KOPT-K1 (cell line): ENCODE measurements around the gene DZIP1.
"Not testable (repeated sequence)": the region's sequence is repeated elsewhere in the genome, so short reads cannot be mapped to it uniquely, and the experiment has no call there.

Experiments
- H3K27ac ChIP-seq: fragments of 200-600 bp; sonication (generic); 2 replicates; pipeline ENCODE4 v1.5.1; 2016; ENCODE audit warnings: antibody characterized with exemption, mild to moderate bottlenecking, low read depth, low read length; ENCODE audit not compliant: poor library complexity, severe bottlenecking
- H3K36me3 ChIP-seq: fragments of 200-600 bp; sonication (generic); 2 replicates; pipeline ENCODE4 v1.5.1; 2017; ENCODE audit warnings: antibody characterized with exemption, mild to moderate bottlenecking, low read length, moderate library complexity; ENCODE audit not compliant: insufficient read depth
- H3K9me3 ChIP-seq: fragments of 200-600 bp; sonication (generic); 2 replicates; pipeline ENCODE4 v1.5.1; 2017; ENCODE audit warnings: antibody characterized with exemption, low read length, mild to moderate bottlenecking; ENCODE audit not compliant: insufficient read depth, poor library complexity, severe bottlenecking

Gene DZIP1

DNA sequence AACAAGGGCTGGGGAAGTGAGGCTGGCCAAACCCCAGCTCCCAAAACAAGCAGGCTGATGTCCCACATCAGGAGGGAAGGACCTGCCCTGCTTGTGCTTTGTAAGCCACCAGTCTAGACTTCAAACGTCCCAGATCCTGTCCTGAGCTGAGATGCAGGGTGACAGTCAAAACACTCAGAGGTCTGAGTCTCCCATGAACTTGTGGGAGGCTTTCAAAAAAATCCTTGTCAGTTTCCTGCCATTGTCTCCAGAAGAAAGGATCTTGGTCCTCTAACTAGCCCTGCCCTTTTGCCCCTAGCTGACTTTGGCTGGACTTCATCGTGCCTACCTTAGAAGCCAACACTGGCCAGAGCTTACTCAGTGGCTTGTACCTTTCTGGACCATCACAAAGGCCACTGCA lies 43.3 kb downstream of the DZIP1 start:
- H3K9me3 ChIP-seq: no peaks in the 10 kb centered on the region
- no peak overlapping the region for H3K27ac ChIP-seq
- H3K36me3 ChIP-seq: no peaks in the 10 kb centered on the region

DNA sequence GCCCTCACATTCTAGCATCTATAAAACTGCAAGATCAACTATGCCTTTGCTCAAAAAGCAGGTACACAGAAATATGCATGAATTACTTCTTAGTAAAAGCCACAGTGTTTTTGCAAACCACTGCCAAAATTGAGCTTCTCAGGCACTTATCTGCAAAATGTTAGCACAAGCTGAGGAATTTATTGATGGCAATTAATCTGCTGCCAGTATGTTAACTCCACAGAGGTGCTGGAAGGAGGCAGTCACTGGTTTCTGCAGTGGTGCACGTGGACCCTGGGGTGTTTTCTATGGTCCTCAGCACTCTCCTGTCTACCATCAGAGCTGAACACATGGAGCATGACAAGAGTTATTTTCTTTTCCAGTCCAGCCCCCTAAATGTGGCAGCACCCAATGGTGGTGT lies 47.8 kb downstream of the DZIP1 start:
- H3K9me3 ChIP-seq: no peaks in the 10 kb centered on the region
- H3K27ac ChIP-seq: no peak overlapping the region
- H3K36me3 ChIP-seq: no peaks in the 10 kb centered on the region

- Histone ChIP-seq H3K27ac (no peak overlapping the region), H3K36me3 (no peaks in the 10 kb centered on the region), H3K9me3 (no peaks in the 10 kb centered on the region)
Observed at GRCh38 chr13:95593462-95593861, 51.0 kb downstream of the DZIP1 start.

GRCh38 chr13:95588721-95589120 lies 55.8 kb downstream of the DZIP1 start:
- Histone ChIP-seq H3K36me3 (no peaks in the 10 kb centered on the region), H3K9me3 (no peaks in the 10 kb centered on the region), H3K27ac (no peak overlapping the region)

DNA sequence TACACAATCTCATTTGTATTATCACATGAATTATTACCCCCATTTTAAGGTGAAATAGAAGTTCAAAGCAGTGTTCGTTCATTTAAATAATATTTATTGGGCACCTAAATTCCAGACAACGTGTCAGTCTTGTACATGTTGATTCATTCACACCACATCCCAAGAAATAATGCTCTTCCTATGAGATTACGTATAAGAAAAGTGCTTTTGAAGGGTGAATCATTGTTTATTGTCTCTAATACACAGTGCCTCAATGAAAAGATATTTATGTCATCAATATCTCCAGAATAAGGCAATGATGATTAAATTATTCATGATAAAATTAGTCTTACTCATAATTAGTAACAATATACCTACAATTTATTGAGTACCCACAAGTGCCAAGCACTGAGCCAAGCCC lies 56.4 kb downstream of the DZIP1 start:
- H3K9me3 ChIP-seq: no peaks in the 10 kb centered on the region
- H3K36me3 ChIP-seq: no peaks in the 10 kb centered on the region
- H3K27ac ChIP-seq: no peak overlapping the region

DNA sequence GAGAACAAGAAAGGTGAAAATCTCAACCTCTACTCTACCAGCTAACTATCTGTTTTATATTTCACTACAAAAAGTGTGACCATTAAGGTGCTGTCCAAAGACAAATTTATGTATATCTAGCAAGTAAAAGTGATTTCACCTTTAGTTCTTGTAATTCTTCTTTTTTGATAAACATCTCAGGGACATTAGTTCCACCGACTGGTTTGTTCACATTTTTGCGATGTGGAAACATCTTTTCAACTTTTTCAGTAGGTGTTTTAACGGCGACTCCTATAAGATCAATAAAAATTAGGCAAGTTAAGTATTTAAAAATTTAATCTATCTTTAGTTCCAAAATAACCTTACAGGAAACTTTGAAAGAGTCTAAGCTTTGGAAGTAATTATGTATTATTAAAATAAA lies 58.6 kb downstream of the DZIP1 start:
- no peaks in the 10 kb centered on the region for H3K9me3 ChIP-seq
- no peaks in the 10 kb centered on the region for H3K36me3 ChIP-seq
- H3K27ac ChIP-seq: no peak overlapping the region

DNA sequence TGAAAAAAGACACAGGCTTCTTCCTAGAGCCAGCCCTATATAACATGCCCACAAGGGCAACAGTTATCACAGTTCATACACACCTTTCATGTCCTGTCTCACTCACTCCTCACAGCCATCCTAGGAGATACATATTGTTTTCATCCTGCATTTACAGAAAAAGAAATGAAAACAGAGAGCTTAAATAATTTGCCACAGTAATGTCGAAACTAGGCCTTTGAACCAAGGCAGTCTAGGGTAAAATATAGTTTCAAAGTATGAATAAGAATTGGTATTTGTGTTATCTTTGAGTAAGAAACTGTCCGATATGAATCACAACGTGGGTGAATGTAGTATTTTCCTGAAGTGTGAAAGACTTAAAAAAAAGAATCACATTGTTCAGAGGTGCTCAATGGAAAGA lies 65.2 kb downstream of the DZIP1 start:
- Histone ChIP-seq H3K9me3 (no peaks in the 10 kb centered on the region), H3K27ac (no peak overlapping the region), H3K36me3 (no peaks in the 10 kb centered on the region)

- no peak overlapping the region for H3K27ac ChIP-seq
- H3K9me3 ChIP-seq: no peaks in the 10 kb centered on the region
- H3K36me3 ChIP-seq: no peaks in the 10 kb centered on the region
Observed at GRCh38 chr13:95573221-95573620, 71.3 kb downstream of the DZIP1 start.

GRCh38 chr13:95571941-95572340 lies 72.6 kb downstream of the DZIP1 start:
- H3K9me3 ChIP-seq: no peaks in the 10 kb centered on the region
- H3K27ac ChIP-seq: no peak overlapping the region
- no peaks in the 10 kb centered on the region for H3K36me3 ChIP-seq

GRCh38 chr13:95570016-95570415 lies 74.5 kb downstream of the DZIP1 start:
- Histone ChIP-seq H3K27ac (no peak overlapping the region), H3K36me3 (no peaks in the 10 kb centered on the region), H3K9me3 (no peaks in the 10 kb centered on the region)

DNA sequence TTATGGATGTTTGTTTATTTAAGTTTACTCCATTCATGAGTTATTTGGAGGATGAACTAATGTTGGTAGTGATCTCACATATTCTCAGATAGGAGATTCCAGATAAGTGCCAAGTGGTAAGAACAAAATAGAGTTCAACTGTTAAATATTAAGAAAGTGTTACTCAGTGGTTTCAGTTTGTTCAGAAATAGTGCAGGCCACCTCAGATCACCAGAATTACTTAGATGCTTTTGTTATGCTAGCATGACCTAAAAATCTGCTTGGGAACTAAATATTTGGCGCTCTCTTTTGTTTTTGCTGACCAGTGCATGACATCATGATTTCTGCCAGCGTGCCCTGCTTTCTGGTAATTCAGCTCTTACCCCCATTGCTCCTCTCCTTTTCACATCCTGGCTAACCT lies 76.4 kb downstream of the DZIP1 start:
- Histone ChIP-seq H3K27ac (no peak overlapping the region), H3K36me3 (no peaks in the 10 kb centered on the region), H3K9me3 (no peaks in the 10 kb centered on the region)

DNA sequence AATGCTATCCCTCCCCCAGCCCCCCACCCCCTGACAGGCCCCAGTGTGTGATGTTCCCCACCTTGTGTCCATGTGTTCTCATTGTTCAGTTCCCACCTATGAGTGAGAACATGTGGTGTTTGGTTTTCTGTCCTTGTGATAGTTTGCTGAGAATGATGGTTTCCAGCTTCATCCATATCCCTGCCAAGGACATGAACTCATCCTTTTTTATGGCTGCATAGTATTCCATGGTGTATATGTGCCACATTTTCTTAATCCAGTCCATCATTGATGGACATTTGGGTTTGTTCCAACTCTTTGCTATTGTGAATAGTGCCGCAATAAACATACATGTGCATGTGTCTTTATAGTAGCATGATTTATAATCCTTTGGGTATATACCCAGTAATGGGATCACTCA lies 78.7 kb downstream of the DZIP1 start:
- H3K9me3 ChIP-seq, H3K36me3 ChIP-seq, H3K27ac ChIP-seq: not testable (repeated sequence)

GRCh38 chr13:95564733-95565291 lies 79.7 kb downstream of the DZIP1 start:
- H3K9me3 ChIP-seq: no peaks in the 10 kb centered on the region
- no peaks in the 10 kb centered on the region for H3K36me3 ChIP-seq
- H3K27ac ChIP-seq: no peak overlapping the region

DNA sequence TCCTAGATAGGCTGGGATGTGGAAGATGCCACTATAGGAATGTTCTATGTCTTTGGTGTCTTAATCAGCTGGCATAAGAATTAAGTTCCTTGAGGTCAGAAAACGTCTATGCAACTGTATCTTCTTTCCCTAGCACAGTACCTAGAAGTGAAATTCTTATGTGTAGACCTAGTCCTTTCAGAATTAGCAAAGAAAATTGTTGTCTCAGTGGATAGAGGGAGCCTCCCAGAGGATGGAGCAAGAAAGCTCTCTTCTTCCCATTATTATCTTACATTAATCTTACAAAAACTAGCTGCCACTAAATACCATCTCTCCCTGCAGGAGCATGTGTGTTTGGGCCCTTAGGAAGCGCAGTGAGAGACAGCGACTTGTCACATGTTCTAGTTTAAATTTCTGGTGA lies 80.4 kb downstream of the DZIP1 start:
- Histone ChIP-seq H3K9me3 (no peaks in the 10 kb centered on the region), H3K36me3 (no peaks in the 10 kb centered on the region), H3K27ac (no peak overlapping the region)

GRCh38 chr13:95560387-95560786 lies 84.1 kb downstream of the DZIP1 start:
- Histone ChIP-seq H3K27ac (no peak overlapping the region), H3K36me3 (no peaks in the 10 kb centered on the region), H3K9me3 (no peaks in the 10 kb centered on the region)

DNA sequence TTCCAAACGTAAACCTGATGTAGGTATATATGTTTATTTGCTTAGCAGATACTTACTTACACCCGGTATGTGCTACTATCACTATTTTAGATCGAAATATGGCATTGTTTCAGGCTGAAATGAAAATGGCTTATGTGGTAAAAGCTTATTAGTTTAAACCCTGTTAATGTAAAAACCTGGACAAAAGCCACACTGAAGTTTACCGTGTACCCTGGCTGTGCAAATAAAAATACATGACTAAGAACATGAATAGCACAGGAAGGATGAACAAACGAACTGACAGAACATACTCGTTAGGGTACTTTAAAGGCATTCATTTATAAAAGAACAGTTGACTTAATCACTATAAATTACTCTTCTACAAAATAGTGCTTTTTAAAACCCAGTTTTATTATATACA lies 85.4 kb downstream of the DZIP1 start:
- Histone ChIP-seq H3K36me3 (no peaks in the 10 kb centered on the region), H3K27ac (no peak overlapping the region), H3K9me3 (no peaks in the 10 kb centered on the region)

DNA sequence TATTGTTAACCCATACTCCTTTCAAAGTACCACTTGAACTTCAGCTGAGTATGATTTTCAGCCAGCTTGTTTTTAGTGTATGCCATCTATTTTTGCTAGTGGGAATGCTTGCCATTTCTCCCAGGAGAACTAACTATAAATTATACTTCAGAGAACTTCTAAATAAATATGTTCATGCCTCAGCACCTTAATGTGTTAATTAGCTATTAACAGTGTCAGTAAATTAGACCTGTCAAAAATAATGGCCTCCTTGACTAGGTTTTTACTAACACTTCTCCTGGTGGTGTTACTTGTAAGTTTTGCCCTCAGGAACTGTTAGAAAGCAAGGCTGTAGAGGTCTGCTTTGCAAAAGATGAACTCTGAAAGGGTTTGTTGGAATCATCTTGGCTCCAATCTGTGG lies 87.5 kb downstream of the DZIP1 start:
- Histone ChIP-seq H3K9me3 (no peaks in the 10 kb centered on the region), H3K27ac (no peak overlapping the region), H3K36me3 (no peaks in the 10 kb centered on the region)
